ENCODE results near the gene TAMALIN.

TAMALIN gene

GRCh38 chr12:52014567-52015530, 8.1 kb downstream of the TAMALIN start:
- no peak for DNase-seq

GRCh38 chr12:52015532-52016041, 8.8 kb downstream of the TAMALIN start:
- DNase-seq = no peak

- DNase-seq = no peak
Measured at GRCh38 chr12:52018433-52019112, 11.8 kb downstream of the TAMALIN start.

GRCh38 chr12:52019113-52019770, 12.5 kb downstream of the TAMALIN start:
- DNase-seq = no peak

GRCh38 chr12:52020539-52021336, 14.0 kb downstream of the TAMALIN start:
- peak; percentile 74 for DNase-seq

- no peak for DNase-seq
Measured at GRCh38 chr12:52022841-52023181, 16.1 kb downstream of the TAMALIN start.

- peak; percentile 91 for DNase-seq
Measured at GRCh38 chr12:52023182-52023975, 16.6 kb downstream of the TAMALIN start.

- DNase-seq = no peak
Measured at GRCh38 chr12:52023976-52024688, 17.4 kb downstream of the TAMALIN start.

- no peak for DNase-seq
Measured at GRCh38 chr12:52024845-52025230, 18.1 kb downstream of the TAMALIN start.

GRCh38 chr12:52026263-52026662, 19.5 kb downstream of the TAMALIN start:
- no peak for DNase-seq

- DNase-seq = no peak
Measured at GRCh38 chr12:52027085-52027843, 20.5 kb downstream of the TAMALIN start.

- DNase-seq = no peak
Measured at GRCh38 chr12:52029685-52030084, 22.9 kb downstream of the TAMALIN start.

GRCh38 chr12:52032446-52032803, 25.7 kb downstream of the TAMALIN start:
- no peak for DNase-seq

- peak; percentile 91 for DNase-seq
Measured at GRCh38 chr12:52032804-52033445, 26.2 kb downstream of the TAMALIN start.

- DNase-seq = no peak
Measured at GRCh38 chr12:52033446-52034140, 26.8 kb downstream of the TAMALIN start.

GRCh38 chr12:52035190-52035589, 28.4 kb downstream of the TAMALIN start:
- no peak for DNase-seq

GRCh38 chr12:52035926-52036325, 29.2 kb downstream of the TAMALIN start:
- DNase-seq = no peak

GRCh38 chr12:52036587-52037171, 29.9 kb downstream of the TAMALIN start:
- DNase-seq = peak; percentile 94

Data from CD4-positive, alpha-beta T cell treated with Interleukin-12 subunit alpha and Interleukin-12 subunit beta, for 1 hour (primary cell).